ENCODE data around the gene CEP44. TPM values are rescaled to one million over a fixed set of nuclear protein-coding genes. Genes with fewer than 3 reads are reported as not detected.

The CEP44 gene
- total RNA-seq, 1 donor from 2014 or later, result 16.4 TPM

DNA sequence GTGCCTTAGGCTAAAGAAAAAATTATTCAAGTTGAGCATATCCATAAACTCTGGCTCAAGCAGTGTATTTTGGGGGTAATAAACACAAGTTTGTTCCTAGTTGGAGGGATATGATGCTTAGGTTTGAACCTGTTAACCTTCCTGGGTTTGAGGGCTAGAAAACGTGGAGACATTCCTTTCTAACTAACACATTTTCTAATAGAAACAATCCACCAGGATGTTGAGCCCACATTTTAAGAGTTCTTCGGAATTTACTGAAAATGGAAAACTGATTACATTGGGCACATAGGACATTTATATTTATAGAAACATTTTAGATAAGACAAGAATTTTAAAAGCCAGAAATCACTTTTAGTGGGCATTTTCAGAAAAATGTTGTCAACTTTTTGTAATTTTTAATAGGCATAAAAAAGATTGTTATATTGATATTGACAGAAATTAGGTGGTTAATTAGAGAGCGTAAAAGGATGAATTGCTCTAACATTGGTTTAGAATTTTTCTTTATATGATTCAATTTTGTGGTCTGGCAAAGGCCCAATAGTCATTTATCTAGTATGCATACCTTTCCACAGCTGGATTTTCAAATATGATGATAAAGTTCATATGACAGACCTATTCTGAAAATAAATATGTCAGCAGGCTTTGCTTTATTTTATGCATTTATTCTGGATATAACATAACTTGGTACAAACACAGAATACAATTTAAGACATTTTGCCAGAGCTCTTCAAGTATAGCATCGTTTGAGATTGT, 49.2 kb downstream of the CEP44 start:
- no peak overlapping the region for H3K4me3 ChIP-seq
- no peak for ATAC-seq
- TF ChIP-seq, protein P1, sequence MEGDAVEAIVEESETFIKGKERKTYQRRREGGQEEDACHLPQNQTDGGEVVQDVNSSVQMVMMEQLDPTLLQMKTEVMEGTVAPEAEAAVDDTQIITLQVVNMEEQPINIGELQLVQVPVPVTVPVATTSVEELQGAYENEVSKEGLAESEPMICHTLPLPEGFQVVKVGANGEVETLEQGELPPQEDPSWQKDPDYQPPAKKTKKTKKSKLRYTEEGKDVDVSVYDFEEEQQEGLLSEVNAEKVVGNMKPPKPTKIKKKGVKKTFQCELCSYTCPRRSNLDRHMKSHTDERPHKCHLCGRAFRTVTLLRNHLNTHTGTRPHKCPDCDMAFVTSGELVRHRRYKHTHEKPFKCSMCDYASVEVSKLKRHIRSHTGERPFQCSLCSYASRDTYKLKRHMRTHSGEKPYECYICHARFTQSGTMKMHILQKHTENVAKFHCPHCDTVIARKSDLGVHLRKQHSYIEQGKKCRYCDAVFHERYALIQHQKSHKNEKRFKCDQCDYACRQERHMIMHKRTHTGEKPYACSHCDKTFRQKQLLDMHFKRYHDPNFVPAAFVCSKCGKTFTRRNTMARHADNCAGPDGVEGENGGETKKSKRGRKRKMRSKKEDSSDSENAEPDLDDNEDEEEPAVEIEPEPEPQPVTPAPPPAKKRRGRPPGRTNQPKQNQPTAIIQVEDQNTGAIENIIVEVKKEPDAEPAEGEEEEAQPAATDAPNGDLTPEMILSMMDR (IDR thresholded peaks at IDR 0.05), result no peak

DNA sequence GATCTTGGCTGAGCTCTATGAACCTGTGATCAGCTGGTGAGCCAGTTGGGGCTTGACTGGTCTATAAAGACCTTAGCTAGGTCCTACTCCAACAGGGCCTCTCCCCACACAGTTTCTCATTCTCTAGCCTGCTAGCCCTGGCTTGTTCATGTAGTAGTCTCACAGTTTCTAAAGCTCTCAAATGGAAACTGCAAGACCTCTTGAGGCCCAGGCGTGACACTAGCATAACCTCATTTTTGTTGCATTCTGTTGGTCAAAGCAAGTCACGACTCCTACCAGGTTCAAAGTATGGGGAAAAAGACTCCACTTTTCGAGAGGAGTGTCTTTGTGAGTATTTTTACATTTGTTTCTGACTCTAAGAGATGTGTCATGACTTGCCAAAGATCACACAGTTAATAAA, 50.9 kb downstream of the CEP44 start:
- H3K9me3 ChIP-seq, result no peaks in the 10 kb centered on the region
- TF ChIP-seq, protein P1 (IDR thresholded peaks at IDR 0.05), result no peak
- no peaks in the 10 kb centered on the region for H3K27me3 ChIP-seq
- no peak overlapping the region for H3K27ac ChIP-seq
- no peak overlapping the region for H3K4me3 ChIP-seq
- no peaks in the 10 kb centered on the region for H3K4me1 ChIP-seq
- H3K36me3 ChIP-seq, result no peaks in the 10 kb centered on the region
- ATAC-seq (no peak), DNase-seq (no peak)
- intact Hi-C loops (cut with DNase I), result no loop called here

More for the DNA sequence above, 49.2 kb downstream of the CEP44 start:
- H3K9me3 ChIP-seq, result no peaks in the 10 kb centered on the region
- H3K27ac ChIP-seq, result no peak overlapping the region
- no peaks in the 10 kb centered on the region for H3K4me1 ChIP-seq
- intact Hi-C loops (cut with DNase I), result no loop called here
- no peaks in the 10 kb centered on the region for H3K27me3 ChIP-seq
- no peaks in the 10 kb centered on the region for H3K36me3 ChIP-seq
- no peak for DNase-seq

DNA sequence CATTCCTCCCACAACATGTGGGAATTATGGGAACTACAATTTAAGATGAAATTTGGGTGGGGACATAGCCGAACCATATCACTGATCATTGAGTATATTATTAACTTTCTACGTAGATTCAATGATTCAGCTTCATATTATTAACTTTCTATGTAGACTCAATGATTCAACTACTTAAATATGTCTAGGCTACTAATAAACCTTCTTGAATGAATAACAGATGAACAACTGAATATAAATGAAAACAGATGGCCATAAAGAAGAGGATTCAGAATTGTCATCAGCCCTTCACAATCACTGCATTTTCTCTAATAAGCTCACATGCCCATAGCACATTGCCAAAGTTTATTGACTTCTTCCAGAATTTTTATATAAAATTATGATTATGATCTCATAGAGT, 57.0 kb downstream of the CEP44 start:
- no peak overlapping the region for H3K4me3 ChIP-seq
- intact Hi-C loops (cut with DNase I), result no loop called here
- H3K36me3 ChIP-seq, result no peaks in the 10 kb centered on the region
- no peaks in the 10 kb centered on the region for H3K9me3 ChIP-seq
- no peak for ATAC-seq
- TF ChIP-seq, protein P1 (IDR thresholded peaks at IDR 0.05), result no peak
- no peak overlapping the region for H3K27ac ChIP-seq
- H3K4me1 ChIP-seq, result no peaks in the 10 kb centered on the region
- no peaks in the 10 kb centered on the region for H3K27me3 ChIP-seq
- DNase-seq, result no peak

DNA sequence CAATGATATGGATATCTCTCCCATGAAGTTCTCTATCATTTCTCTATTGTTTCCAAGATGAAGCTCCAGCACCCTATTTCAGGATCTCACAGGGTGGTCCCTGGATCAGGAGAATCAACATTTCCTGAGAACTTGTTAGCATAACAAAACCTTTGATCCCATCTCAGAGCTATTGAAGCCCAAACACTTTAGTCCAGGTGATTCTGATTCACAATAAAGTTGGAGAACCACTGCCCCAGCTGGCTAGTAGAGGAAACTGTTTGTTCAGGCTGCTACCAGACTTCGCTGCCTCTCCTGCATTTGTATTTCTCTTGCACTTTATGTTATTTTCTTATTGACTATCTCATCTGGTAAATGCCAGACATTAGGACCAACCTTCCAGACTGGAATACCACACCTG, 65.4 kb downstream of the CEP44 start:
- Histone ChIP-seq H3K36me3 (no peaks in the 10 kb centered on the region), H3K4me1 (no peaks in the 10 kb centered on the region), H3K27ac (no peak overlapping the region), H3K27me3 (no peaks in the 10 kb centered on the region), H3K9me3 (no peaks in the 10 kb centered on the region), H3K4me3 (no peak overlapping the region)
- TF ChIP-seq, protein P1 (IDR thresholded peaks at IDR 0.05), result no peak
- DNase-seq (no peak), ATAC-seq (no peak)
- intact Hi-C loops (cut with DNase I), result no loop called here

DNA sequence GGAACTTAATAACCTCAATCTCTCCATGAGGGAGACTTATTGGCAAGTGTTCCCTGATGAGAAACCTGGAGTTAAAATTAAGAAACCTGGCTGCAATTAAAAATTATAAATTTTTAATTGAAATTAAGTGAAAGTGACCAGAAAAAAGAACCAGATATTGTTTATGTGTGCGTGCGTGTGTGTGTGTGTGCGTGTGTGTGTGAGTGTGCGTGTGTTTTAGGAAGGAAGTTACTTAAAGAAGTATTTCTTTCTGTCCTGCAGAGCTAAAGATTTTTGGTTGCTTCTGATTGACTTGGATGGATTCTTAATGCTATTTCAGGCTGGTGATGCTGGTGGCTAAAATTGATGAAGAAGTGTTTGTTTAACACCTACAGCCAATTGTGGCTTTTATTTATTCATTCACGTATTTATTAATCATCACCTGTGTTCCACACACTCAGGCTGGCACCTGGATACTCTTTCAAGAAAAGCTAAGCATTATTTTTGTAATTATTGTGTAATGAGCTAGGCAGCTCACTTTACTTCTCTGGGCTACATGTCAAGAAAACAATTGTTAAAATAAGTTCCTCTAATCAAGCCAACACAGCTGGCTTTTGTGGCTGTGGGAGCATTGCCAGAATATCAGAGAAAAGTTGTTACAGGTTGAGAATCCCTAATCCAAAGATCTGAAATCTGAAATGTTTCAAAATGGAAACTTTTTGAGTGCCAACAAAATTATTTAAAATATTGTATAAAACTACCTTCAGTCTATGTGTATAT, 68.5 kb downstream of the CEP44 start:
- Histone ChIP-seq H3K9me3 (no peaks in the 10 kb centered on the region), H3K36me3 (no peaks in the 10 kb centered on the region), H3K4me3 (no peak overlapping the region), H3K27ac (no peak overlapping the region), H3K4me1 (no peaks in the 10 kb centered on the region), H3K27me3 (no peaks in the 10 kb centered on the region)
- DNase-seq (no peak), ATAC-seq (no peak)
- TF ChIP-seq, protein P1 (IDR thresholded peaks at IDR 0.05), result no peak
- intact Hi-C loops (cut with DNase I), result no loop called here

Measured in upper lobe of right lung (tissue), 1 donor.